Subcutaneous abdominal adipose tissue (tissue), 5 donors: ENCODE data around the gene AKAIN1.

Experiments
- H3K27ac ChIP-seq: one replicate; pipeline ENCODE4 v1.7.0; 2013; ENCODE audit warnings: low read depth, mild to moderate bottlenecking, inconsistent platforms, low read length, moderate library complexity
- H3K27me3 ChIP-seq, 5 donors: one replicate each; pipeline ENCODE4 v1.7.0; 2013; ENCODE audit warnings: low read length in 5 of 5, inconsistent platforms in 1 of 5; ENCODE audit not compliant: control insufficient read depth in 5 of 5, insufficient read depth in 4 of 5
- H3K36me3 ChIP-seq, 5 donors: one replicate each; pipeline ENCODE4 v1.7.0; 2013; ENCODE audit warnings: low read length in 5 of 5; ENCODE audit not compliant: control insufficient read depth in 5 of 5, insufficient read depth in 5 of 5
- H3K4me1 ChIP-seq, 5 donors: one replicate each; pipeline ENCODE4 v1.7.0; 2013; ENCODE audit warnings: low read length in 5 of 5, mild to moderate bottlenecking in 3 of 5, moderate library complexity in 1 of 5; ENCODE audit not compliant: control insufficient read depth in 5 of 5, insufficient read depth in 5 of 5
- H3K4me3 ChIP-seq, 5 donors: one replicate each; pipeline ENCODE4 v1.7.0; 2013; ENCODE audit warnings: low read length in 5 of 5, low read depth in 1 of 5
- H3K9ac ChIP-seq, 5 donors: one replicate each; pipeline ENCODE4 v1.7.0; 2013; ENCODE audit warnings: low read length in 5 of 5, mild to moderate bottlenecking in 4 of 5, moderate library complexity in 3 of 5
- H3K9me3 ChIP-seq, 5 donors: one replicate each; pipeline ENCODE4 v1.7.0; 2013; ENCODE audit warnings: low read length in 5 of 5; ENCODE audit not compliant: control insufficient read depth in 5 of 5
- donor health status: healthy.
- donor health status: healthy.
- donor health status: healthy.
- donor health status: healthy.
- donor health status: healthy.

Gene AKAIN1

GRCh38 chr18:5104246-5104645 is 92.8 kb downstream of the AKAIN1 start:
- Histone ChIP-seq H3K9ac (no peak overlapping the region), H3K27ac (no peak overlapping the region)

GRCh38 chr18:5103693-5104092 is 93.4 kb downstream of the AKAIN1 start:
- Histone ChIP-seq H3K9ac (no peak overlapping the region), H3K4me1 (no peaks in the 10 kb centered on the region), H3K4me3 (no peak overlapping the region), H3K36me3 (no peaks in the 10 kb centered on the region), H3K27ac (no peak overlapping the region), H3K27me3 (no peaks in the 10 kb centered on the region), H3K9me3 (no peaks in the 10 kb centered on the region)

More at GRCh38 chr18:5104246-5104645, 92.8 kb downstream of the AKAIN1 start:
- Histone ChIP-seq H3K4me1 (no peaks in the 10 kb centered on the region), H3K9me3 (no peaks in the 10 kb centered on the region), H3K36me3 (no peaks in the 10 kb centered on the region), H3K27me3 (no peaks in the 10 kb centered on the region), H3K4me3 (no peak overlapping the region)

GRCh38 chr18:5103286-5103685 is 93.8 kb downstream of the AKAIN1 start:
- no peak overlapping the region for H3K27ac ChIP-seq
- H3K36me3 ChIP-seq: no peaks in the 10 kb centered on the region
- H3K9me3 ChIP-seq: no peaks in the 10 kb centered on the region
- H3K4me1 ChIP-seq: no peaks in the 10 kb centered on the region
- H3K27me3 ChIP-seq: no peaks in the 10 kb centered on the region
- no peak overlapping the region for H3K9ac ChIP-seq
- no peak overlapping the region for H3K4me3 ChIP-seq

GRCh38 chr18:5097116-5097703 is 99.8 kb downstream of the AKAIN1 start:
- Histone ChIP-seq H3K36me3 (no peaks in the 10 kb centered on the region), H3K4me3 (no peak overlapping the region), H3K4me1 (no peaks in the 10 kb centered on the region), H3K27me3 (no peaks in the 10 kb centered on the region), H3K9ac (no peak overlapping the region), H3K27ac (no peak overlapping the region), H3K9me3 (peaks cover 0 to 5% (median 0%) of the 10 kb centered on the region in 5 donors)

- Histone ChIP-seq H3K9ac (no peak overlapping the region), H3K4me1 (no peaks in the 10 kb centered on the region), H3K27ac (no peak overlapping the region), H3K9me3 (peaks cover 0 to 5% (median under 1%) of the 10 kb centered on the region in 5 donors), H3K27me3 (no peaks in the 10 kb centered on the region), H3K4me3 (no peak overlapping the region), H3K36me3 (no peaks in the 10 kb centered on the region)
These were observed 101.8 kb downstream of the AKAIN1 start for GRCh38 chr18:5095239-5095638.

- Histone ChIP-seq H3K4me1 (no peaks in the 10 kb centered on the region), H3K9me3 (peaks cover 0 to 5% (median 3%) of the 10 kb centered on the region in 5 donors), H3K4me3 (no peak overlapping the region), H3K27ac (no peak overlapping the region), H3K27me3 (no peaks in the 10 kb centered on the region), H3K9ac (no peak overlapping the region), H3K36me3 (no peaks in the 10 kb centered on the region)
These were observed 103.2 kb downstream of the AKAIN1 start for GRCh38 chr18:5093902-5094301.
